ENCODE results near the gene ADGRA3.

The ADGRA3 gene, protein sequence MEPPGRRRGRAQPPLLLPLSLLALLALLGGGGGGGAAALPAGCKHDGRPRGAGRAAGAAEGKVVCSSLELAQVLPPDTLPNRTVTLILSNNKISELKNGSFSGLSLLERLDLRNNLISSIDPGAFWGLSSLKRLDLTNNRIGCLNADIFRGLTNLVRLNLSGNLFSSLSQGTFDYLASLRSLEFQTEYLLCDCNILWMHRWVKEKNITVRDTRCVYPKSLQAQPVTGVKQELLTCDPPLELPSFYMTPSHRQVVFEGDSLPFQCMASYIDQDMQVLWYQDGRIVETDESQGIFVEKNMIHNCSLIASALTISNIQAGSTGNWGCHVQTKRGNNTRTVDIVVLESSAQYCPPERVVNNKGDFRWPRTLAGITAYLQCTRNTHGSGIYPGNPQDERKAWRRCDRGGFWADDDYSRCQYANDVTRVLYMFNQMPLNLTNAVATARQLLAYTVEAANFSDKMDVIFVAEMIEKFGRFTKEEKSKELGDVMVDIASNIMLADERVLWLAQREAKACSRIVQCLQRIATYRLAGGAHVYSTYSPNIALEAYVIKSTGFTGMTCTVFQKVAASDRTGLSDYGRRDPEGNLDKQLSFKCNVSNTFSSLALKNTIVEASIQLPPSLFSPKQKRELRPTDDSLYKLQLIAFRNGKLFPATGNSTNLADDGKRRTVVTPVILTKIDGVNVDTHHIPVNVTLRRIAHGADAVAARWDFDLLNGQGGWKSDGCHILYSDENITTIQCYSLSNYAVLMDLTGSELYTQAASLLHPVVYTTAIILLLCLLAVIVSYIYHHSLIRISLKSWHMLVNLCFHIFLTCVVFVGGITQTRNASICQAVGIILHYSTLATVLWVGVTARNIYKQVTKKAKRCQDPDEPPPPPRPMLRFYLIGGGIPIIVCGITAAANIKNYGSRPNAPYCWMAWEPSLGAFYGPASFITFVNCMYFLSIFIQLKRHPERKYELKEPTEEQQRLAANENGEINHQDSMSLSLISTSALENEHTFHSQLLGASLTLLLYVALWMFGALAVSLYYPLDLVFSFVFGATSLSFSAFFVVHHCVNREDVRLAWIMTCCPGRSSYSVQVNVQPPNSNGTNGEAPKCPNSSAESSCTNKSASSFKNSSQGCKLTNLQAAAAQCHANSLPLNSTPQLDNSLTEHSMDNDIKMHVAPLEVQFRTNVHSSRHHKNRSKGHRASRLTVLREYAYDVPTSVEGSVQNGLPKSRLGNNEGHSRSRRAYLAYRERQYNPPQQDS (N-terminal part only)

DNA sequence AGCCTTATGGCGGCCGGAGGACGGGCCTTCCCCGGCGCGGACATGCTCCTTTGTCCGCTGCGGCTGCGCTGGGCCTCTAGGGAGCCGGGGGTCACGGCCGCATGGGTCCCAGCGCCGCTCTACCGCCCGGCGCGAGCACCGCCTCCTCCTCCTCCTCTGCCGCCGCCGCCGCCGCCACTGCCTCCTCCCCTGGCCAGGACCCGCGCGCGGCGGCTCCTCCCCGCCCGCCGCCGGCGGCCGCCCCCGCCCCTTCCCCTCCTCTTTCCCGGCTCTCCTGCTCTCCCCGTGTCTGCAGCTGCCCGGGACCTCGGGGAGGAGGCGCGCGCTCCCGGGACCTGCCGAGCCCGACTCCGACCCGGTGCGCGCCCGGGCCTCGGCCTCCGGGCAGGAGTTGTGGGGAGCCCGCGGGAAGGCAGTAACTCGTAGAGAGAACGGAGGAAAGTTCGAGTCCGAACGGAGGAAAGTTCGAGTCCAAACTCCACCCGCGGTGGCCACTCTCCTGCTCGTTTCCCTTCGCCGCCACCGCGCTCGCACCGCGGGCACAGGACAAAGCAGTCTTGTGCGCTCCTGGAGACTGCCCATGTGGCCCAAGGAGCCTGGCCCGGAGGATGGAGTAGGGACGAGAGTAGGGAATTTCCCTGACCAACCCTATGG, at the start of gene ADGRA3:
ADGRA3 (minus strand) TSS at position 179 of the 654 bp plus-strand sequence. CDS start 282 bp downstream, outside the sequence.
- peak; percentile 60 for DNase-seq

GRCh38 chr4:22556495-22556894, 40.6 kb upstream of the ADGRA3 start:
- DNase-seq: no peak

GRCh38 chr4:22554670-22555069, 38.8 kb upstream of the ADGRA3 start:
- no peak for DNase-seq

DNA sequence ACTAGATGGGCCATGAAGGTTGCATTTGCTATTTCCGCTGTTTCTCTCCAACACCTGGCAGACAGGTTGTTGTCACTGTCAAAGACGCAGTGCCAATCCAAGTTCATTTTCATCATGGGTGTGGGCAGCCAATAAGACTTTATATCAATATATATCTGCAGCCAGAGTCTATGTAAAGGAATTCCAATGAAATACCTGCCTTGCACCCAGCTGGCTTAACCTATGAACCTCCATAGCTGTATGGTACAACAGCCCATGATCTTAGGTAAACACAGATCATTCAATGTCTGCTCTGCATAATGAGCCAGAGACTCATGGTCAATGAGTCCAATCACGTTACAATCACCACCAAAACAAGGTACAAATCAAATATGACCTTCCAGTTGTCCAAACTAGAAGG, 37.7 kb upstream of the ADGRA3 start:
- DNase-seq: no peak

- DNase-seq: peak; percentile 9
These were observed 36.9 kb upstream of the ADGRA3 start for GRCh38 chr4:22552812-22553211.

GRCh38 chr4:22551550-22551949, 35.7 kb upstream of the ADGRA3 start:
- no peak for DNase-seq

DNA sequence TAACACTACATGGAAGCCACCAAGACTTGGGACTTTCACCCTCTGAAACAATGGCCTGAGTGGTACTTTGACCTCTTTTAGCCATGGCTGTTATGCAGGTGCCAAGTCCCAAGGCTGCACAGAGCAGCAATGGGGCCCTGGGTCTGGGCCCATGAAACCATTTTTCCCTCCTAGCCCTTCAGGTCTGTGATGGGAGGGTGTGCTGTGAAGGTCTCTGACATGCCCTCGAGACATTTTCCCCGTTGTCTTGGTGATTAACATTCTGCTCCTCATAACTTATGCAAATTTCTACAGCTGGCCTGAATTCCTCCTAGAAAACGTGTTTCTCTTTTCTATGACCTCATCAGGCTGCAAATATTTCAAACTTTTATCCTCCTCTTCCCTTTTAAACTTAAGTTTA, 30.4 kb upstream of the ADGRA3 start:
- DNase-seq: no peak

DNA sequence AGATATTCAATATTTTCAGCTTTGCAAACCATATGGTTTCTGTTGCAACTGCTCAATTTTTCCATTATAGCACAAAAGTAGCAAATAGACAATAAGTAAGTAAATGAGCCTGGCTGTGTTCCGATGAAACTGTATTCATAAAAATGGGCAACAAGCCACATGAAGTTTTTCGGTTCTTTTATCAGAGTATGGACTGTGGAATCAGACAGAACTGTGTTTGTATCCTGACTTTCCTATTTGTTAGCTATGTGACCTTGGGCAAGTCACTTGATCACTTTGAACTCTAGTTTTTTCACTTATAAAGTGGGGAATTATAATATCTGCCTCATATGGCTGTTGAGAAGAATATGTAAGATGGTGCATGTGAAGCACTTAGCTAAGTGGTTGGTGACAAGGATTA, 23.4 kb upstream of the ADGRA3 start:
- no peak for DNase-seq

DNA sequence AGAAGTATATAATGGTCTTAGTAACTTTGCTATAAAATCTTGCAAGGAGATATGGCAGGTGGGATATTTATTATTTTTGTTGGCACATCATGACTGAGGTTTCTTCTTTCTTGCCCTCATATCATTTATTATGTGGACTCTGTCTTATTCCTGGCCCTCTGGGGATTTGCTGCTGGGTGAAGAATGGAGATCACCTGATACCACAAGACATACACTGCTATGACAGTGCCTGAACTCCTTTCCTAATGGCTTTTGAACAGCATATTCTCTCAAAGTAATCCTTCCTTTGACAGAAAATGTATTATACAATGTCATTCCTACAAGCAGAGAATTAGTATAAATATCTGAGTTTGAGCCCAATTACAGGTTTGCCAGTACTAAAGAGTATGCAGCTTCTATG, 22.0 kb upstream of the ADGRA3 start:
- DNase-seq: no peak

GRCh38 chr4:22534374-22534773, 18.5 kb upstream of the ADGRA3 start:
- DNase-seq: no peak

- no peak for DNase-seq
These were observed 17.0 kb upstream of the ADGRA3 start for GRCh38 chr4:22532896-22533295.

GRCh38 chr4:22532117-22532516, 16.3 kb upstream of the ADGRA3 start:
- no peak for DNase-seq

GRCh38 chr4:22531311-22532019, 15.6 kb upstream of the ADGRA3 start:
- no peak for DNase-seq

- DNase-seq: no peak
These were observed 9.0 kb upstream of the ADGRA3 start for GRCh38 chr4:22524895-22525294.

GRCh38 chr4:22522706-22523501, 7.0 kb upstream of the ADGRA3 start:
- DNase-seq: no peak

- no peak for DNase-seq
These were observed 6.3 kb upstream of the ADGRA3 start for GRCh38 chr4:22522206-22522605.

DNA sequence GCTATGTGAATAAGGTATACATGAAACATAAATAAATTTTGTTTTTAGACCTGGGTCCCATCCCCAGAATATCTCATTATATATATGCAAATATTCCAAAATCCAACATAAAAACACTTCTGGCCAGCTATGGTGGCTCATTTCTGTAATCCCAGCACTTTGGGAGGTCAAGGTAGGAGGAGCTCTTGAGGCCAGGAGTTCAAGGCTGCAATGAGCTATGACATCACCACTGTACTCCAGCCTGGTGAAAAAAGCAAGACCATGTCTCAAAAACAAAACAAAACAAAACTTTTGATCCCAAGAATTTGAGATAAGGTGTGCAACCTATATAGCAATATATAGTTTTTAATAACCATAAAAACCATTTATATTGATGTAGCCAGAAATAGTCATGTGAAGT, 5.4 kb upstream of the ADGRA3 start:
- no peak for DNase-seq

GRCh38 chr4:22515145-22515887, 550 bp downstream of the ADGRA3 start:
- peak; percentile 84 for DNase-seq

- peak; percentile 6 for DNase-seq
These were observed 1.4 kb downstream of the ADGRA3 start for GRCh38 chr4:22514481-22514880.

DNA sequence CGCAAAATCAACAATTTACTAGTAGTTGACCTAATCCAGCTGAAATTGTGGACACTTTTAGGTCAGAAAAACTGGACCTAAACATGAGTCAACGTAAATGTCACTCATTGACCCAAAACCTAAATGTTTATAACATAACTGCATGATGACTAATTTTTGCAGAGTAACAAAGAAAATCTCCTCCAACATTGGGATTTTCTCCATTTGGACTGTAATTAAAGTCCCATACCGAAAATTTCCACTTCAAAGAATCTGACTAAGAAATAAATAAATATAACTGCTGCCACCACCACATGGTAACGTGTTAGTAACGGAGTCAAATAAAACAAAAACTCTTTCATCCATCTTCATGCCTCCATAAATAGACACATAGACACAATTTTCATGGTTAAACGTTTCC, 1.9 kb downstream of the ADGRA3 start:
- DNase-seq: peak; percentile 7

All from hematopoietic multipotent progenitor cell treated with erythropoietin and hydrocortisone succinate and interleukin-3 and kit ligand, for 8 days (in vitro differentiated cells).